Testis (tissue), 2 donors: Measurements from ENCODE around the gene WRNIP1.

Experiments used
- POLR2A ChIP-seq: fragments of 450-650 bp; IDR thresholded peaks from one replicate; pipeline ENCODE4 v1.6.1; 2017; ENCODE audit warnings: antibody characterized with exemption, mild to moderate bottlenecking, moderate library complexity
- TF ChIP-seq, protein P1 (sequence below), 3 experiments: fragments of 450-650 bp in 2 of 3; fragments of 200-600 bp in 1 of 3; sonication (generic) in 1 of 3; IDR thresholded peaks; one replicate each; pipeline ENCODE4 v1.5.1; 2016 to 2019; ENCODE audit warnings: antibody characterized with exemption in 3 of 3, mild to moderate bottlenecking in 2 of 3, moderate library complexity in 1 of 3

DNA sequence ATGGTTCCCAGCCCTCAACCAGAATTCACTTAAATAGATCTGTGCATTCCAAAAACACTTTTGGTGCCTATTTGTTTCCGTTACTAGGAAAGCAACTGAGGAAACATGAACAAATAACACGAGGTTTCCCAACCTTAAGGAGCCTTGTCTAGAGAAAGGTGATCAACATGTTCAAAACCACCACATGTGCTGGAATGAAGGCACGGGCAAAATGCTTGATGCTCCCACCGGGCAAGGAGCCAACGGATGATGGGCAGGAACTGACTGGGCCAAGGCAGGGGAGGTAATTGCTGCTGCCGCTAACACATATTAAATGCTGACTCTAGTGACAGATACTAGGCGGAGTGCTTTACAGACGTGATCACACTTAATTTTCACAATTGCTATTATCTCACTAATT is 17.0 kb upstream of the WRNIP1 start:
- TF ChIP-seq, protein P1, sequence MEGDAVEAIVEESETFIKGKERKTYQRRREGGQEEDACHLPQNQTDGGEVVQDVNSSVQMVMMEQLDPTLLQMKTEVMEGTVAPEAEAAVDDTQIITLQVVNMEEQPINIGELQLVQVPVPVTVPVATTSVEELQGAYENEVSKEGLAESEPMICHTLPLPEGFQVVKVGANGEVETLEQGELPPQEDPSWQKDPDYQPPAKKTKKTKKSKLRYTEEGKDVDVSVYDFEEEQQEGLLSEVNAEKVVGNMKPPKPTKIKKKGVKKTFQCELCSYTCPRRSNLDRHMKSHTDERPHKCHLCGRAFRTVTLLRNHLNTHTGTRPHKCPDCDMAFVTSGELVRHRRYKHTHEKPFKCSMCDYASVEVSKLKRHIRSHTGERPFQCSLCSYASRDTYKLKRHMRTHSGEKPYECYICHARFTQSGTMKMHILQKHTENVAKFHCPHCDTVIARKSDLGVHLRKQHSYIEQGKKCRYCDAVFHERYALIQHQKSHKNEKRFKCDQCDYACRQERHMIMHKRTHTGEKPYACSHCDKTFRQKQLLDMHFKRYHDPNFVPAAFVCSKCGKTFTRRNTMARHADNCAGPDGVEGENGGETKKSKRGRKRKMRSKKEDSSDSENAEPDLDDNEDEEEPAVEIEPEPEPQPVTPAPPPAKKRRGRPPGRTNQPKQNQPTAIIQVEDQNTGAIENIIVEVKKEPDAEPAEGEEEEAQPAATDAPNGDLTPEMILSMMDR (IDR thresholded peaks at IDR 0.05), result no peak
- no peak for TF ChIP-seq POLR2A
